Stomach (tissue), 4 donors: ENCODE measurements around the gene TSPAN3.

Source experiments
- POLR2A ChIP-seq, 4 donors: fragments of 450-650 bp; IDR thresholded peaks; one replicate each; pipeline ENCODE4 v1.6.1; 2016; ENCODE audit warnings: antibody characterized with exemption in 4 of 4, control low read depth in 2 of 4, mild to moderate bottlenecking in 1 of 4, moderate library complexity in 1 of 4
- TF ChIP-seq, protein P1 (sequence below), 7 experiments: fragments of 450-650 bp in 4 of 7; fragments of 200-600 bp in 3 of 7; sonication (generic) in 3 of 7; IDR thresholded peaks; one replicate each; pipeline ENCODE4 v1.5.1; 2016 to 2019; ENCODE audit warnings: antibody characterized with exemption in 7 of 7, control low read depth in 2 of 7, mild to moderate bottlenecking in 1 of 7

DNA sequence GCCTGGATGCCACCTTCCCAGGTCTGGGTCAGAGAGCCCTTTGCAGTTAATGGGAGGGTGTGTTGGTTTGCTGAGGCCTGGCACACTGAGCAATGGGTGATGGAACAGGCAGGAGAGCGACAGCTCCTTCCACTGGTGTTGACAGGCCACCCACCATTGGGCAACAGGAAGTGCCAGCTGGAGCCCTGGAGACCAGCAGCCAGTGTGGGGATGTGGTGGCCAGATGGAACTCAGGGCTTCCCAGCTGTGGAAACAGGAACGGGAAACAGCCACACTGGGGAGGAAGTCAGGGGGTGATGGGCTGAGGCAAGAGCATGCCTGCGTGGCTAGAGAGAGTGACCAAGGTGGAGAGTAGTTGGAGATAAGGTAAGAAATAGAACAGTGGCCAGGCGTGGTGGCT lies 66.7 kb downstream of the TSPAN3 start:
- TF ChIP-seq POLR2A (IDR thresholded peaks at IDR 0.05), result no peak
- TF ChIP-seq, protein P1, sequence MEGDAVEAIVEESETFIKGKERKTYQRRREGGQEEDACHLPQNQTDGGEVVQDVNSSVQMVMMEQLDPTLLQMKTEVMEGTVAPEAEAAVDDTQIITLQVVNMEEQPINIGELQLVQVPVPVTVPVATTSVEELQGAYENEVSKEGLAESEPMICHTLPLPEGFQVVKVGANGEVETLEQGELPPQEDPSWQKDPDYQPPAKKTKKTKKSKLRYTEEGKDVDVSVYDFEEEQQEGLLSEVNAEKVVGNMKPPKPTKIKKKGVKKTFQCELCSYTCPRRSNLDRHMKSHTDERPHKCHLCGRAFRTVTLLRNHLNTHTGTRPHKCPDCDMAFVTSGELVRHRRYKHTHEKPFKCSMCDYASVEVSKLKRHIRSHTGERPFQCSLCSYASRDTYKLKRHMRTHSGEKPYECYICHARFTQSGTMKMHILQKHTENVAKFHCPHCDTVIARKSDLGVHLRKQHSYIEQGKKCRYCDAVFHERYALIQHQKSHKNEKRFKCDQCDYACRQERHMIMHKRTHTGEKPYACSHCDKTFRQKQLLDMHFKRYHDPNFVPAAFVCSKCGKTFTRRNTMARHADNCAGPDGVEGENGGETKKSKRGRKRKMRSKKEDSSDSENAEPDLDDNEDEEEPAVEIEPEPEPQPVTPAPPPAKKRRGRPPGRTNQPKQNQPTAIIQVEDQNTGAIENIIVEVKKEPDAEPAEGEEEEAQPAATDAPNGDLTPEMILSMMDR (IDR thresholded peaks at IDR 0.05), result no peak
